HG03575 (cell line): ENCODE measurements around the gene TOX4.
"Not testable (repeated sequence)": the region's sequence is repeated elsewhere in the genome, so short reads cannot be mapped to it uniquely, and the experiment has no call there.

Source experiments
- ATAC-seq: cut with Tn5 transposase; IDR thresholded peaks from one replicate; pipeline ENCODE4 v1.9.1; 2021; ENCODE audit not compliant: unreplicated experiment, insufficient number of reproducible peaks, low FRiP score; ENCODE audit errors: extremely low read depth

The TOX4 gene

GRCh38 chr14:21528381-21529348 lies 51.7 kb downstream of the TOX4 start:
- ATAC-seq, result no peak

- no peak for ATAC-seq
Measured at GRCh38 chr14:21529515-21529914, 52.5 kb downstream of the TOX4 start.

GRCh38 chr14:21533294-21533693 lies 56.3 kb downstream of the TOX4 start:
- ATAC-seq, result no peak

GRCh38 chr14:21534576-21534975 lies 57.6 kb downstream of the TOX4 start:
- ATAC-seq, result no peak

- ATAC-seq, result no peak
Measured at GRCh38 chr14:21535545-21536417, 58.8 kb downstream of the TOX4 start.

- ATAC-seq, result no peak
Measured at GRCh38 chr14:21536418-21537089, 59.6 kb downstream of the TOX4 start.

GRCh38 chr14:21537090-21537424 lies 60.1 kb downstream of the TOX4 start:
- ATAC-seq, result no peak

GRCh38 chr14:21539189-21539940 lies 62.4 kb downstream of the TOX4 start:
- ATAC-seq, result no peak

GRCh38 chr14:21541413-21542074 lies 64.5 kb downstream of the TOX4 start:
- no peak for ATAC-seq

GRCh38 chr14:21543521-21543960 lies 66.5 kb downstream of the TOX4 start:
- no peak for ATAC-seq

- ATAC-seq, result no peak
Measured at GRCh38 chr14:21543963-21544362, 67.0 kb downstream of the TOX4 start.

- ATAC-seq, result not testable (repeated sequence)
Measured at GRCh38 chr14:21544588-21544987, 67.6 kb downstream of the TOX4 start.
